SU-DHL-6 (cell line): Measurements from ENCODE around the gene NFIC.

Experiments used
- H2AFZ ChIP-seq: fragments of 200-600 bp; sonication (generic); 2 replicates; pipeline ENCODE4 v1.6.1; 2014; ENCODE audit warnings: low read depth, mild to moderate bottlenecking, moderate library complexity, mixed read lengths, antibody characterized with exemption, low read length; ENCODE audit not compliant: severe bottlenecking
- H3F3A ChIP-seq: fragments of 200-600 bp; shearing (Covaris generic); 2 replicates; pipeline ENCODE4 v1.6.0; 2016; ENCODE audit warnings: antibody characterized with exemption, mild to moderate bottlenecking; ENCODE audit not compliant: insufficient read depth
- H3K27ac ChIP-seq: fragments of 200-600 bp; sonication (generic); 2 replicates; pipeline ENCODE4 v1.5.1; 2016; ENCODE audit warnings: low read depth, mild to moderate bottlenecking, low read length, moderate library complexity, mixed read lengths
- H3K27me3 ChIP-seq: fragments of 200-600 bp; sonication (generic), shearing (Covaris generic); 2 replicates; pipeline ENCODE4 v1.6.0; 2014; ENCODE audit warnings: mild to moderate bottlenecking, low read length
- H3K36me3 ChIP-seq: fragments of 200-600 bp; sonication (generic); 2 replicates; pipeline ENCODE4 v1.6.1; 2014; ENCODE audit warnings: mild to moderate bottlenecking, low read length, mixed read lengths
- H3K4me2 ChIP-seq: fragments of 300-600, 200-600 bp; shearing (Covaris generic), sonication (generic); 2 replicates; pipeline ENCODE4 v1.6.0; 2014; ENCODE audit warnings: low read length, low read depth, mild to moderate bottlenecking; ENCODE audit not compliant: poor library complexity, severe bottlenecking
- H3K4me3 ChIP-seq: fragments of 200-600 bp; sonication (generic); 2 replicates; pipeline ENCODE4 v1.5.1; 2014; ENCODE audit warnings: antibody characterized with exemption, low read length, mild to moderate bottlenecking, mixed read lengths; ENCODE audit not compliant: insufficient read depth, poor library complexity, severe bottlenecking
- H3K79me2 ChIP-seq: fragments of 200-600 bp; sonication (generic); 2 replicates; pipeline ENCODE4 v1.6.1; 2014; ENCODE audit warnings: mild to moderate bottlenecking, low read length, moderate library complexity; ENCODE audit not compliant: insufficient read depth
- H3K9ac ChIP-seq: fragments of 200-600 bp; sonication (generic); 2 replicates; pipeline ENCODE4 v1.7.0; 2014; ENCODE audit warnings: mild to moderate bottlenecking, low read length
- H3K9me2 ChIP-seq: fragments of 200-600 bp; sonication (generic); replicated peaks from 2 replicates; pipeline ENCODE4 v1.6.1; 2014; ENCODE audit warnings: low read length; ENCODE audit not compliant: insufficient read depth
- H3K9me3 ChIP-seq: fragments of 200-600 bp; sonication (generic); 2 replicates; pipeline ENCODE4 v1.6.1; 2014; ENCODE audit warnings: low read length, mixed read lengths; ENCODE audit not compliant: insufficient read depth
- H4K20me1 ChIP-seq: fragments of 200-600 bp; sonication (generic); 2 replicates; pipeline ENCODE4 v1.6.1; 2014; ENCODE audit warnings: low read depth, mild to moderate bottlenecking, antibody characterized with exemption, low read length, moderate library complexity, mixed read lengths
- EZH2phosphoT487 ChIP-seq: fragments of 200-600 bp; sonication (generic), shearing (Covaris generic); conservative IDR thresholded peaks from 2 replicates; pipeline ENCODE4 v1.6.1; 2018; ENCODE audit warnings: mild to moderate bottlenecking, antibody characterized with exemption, low read length, moderate library complexity, mixed read lengths
- TF ChIP-seq, protein P1 (sequence below): fragments of 200-600 bp; sonication (generic); IDR thresholded peaks from one replicate; pipeline ENCODE4 v1.5.1; 2017; ENCODE audit warnings: antibody characterized with exemption, mild to moderate bottlenecking, low read length, moderate library complexity; ENCODE audit not compliant: insufficient read depth, poor library complexity, severe bottlenecking

Gene NFIC

DNA sequence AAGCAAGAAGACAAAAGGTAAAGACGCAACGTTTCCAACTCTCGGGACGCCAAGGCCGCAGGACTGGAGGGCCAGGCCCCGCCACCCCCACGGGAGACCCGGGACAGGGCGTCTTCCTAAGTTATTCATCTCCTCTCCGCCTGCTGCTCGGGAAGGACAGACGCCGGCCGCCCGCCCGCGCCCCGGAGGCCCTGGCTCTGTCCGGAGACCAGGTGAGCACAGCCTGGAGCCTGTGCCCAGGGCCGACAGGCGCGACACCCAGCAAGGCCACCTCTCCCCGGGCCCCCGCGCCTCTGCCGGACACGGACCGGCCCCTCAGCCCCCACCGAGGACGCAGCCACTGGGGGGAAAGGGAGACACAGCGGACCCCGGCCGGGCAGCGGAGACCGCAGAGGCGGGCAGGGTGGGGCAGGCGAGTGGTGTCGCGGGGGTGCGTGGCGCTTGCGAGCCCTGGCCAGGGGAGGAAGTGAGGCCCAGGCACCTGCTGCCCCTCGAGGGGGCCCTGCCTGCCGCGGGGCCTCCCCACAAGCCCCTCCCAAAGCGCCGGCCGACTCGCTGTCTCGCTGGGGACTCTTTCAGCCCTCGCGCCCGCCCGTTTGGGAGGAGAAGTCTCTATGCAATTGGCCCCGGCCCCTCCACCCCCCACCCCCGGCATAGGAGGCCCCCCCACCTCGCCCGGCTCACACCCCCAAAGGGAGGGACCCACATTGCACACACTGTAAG, 96.8 kb downstream of the NFIC start:
- no peaks in the 10 kb centered on the region for H3K9me2 ChIP-seq
- H3K79me2 ChIP-seq: no peaks in the 10 kb centered on the region
- no peaks in the 10 kb centered on the region for H3K36me3 ChIP-seq
- H3F3A ChIP-seq: no peaks in the 10 kb centered on the region
- H2AFZ ChIP-seq: no peak overlapping the region
- no peaks in the 10 kb centered on the region for H3K9me3 ChIP-seq
- no peak overlapping the region for H3K4me2 ChIP-seq
- no peak overlapping the region for H3K4me3 ChIP-seq
- H3K27me3 ChIP-seq: no peaks in the 10 kb centered on the region
- no peak overlapping the region for H3K9ac ChIP-seq
- TF ChIP-seq, protein P1, sequence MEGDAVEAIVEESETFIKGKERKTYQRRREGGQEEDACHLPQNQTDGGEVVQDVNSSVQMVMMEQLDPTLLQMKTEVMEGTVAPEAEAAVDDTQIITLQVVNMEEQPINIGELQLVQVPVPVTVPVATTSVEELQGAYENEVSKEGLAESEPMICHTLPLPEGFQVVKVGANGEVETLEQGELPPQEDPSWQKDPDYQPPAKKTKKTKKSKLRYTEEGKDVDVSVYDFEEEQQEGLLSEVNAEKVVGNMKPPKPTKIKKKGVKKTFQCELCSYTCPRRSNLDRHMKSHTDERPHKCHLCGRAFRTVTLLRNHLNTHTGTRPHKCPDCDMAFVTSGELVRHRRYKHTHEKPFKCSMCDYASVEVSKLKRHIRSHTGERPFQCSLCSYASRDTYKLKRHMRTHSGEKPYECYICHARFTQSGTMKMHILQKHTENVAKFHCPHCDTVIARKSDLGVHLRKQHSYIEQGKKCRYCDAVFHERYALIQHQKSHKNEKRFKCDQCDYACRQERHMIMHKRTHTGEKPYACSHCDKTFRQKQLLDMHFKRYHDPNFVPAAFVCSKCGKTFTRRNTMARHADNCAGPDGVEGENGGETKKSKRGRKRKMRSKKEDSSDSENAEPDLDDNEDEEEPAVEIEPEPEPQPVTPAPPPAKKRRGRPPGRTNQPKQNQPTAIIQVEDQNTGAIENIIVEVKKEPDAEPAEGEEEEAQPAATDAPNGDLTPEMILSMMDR: no peak
- TF ChIP-seq EZH2phosphoT487: no peak
- no peaks in the 10 kb centered on the region for H4K20me1 ChIP-seq
- H3K27ac ChIP-seq: no peak overlapping the region

DNA sequence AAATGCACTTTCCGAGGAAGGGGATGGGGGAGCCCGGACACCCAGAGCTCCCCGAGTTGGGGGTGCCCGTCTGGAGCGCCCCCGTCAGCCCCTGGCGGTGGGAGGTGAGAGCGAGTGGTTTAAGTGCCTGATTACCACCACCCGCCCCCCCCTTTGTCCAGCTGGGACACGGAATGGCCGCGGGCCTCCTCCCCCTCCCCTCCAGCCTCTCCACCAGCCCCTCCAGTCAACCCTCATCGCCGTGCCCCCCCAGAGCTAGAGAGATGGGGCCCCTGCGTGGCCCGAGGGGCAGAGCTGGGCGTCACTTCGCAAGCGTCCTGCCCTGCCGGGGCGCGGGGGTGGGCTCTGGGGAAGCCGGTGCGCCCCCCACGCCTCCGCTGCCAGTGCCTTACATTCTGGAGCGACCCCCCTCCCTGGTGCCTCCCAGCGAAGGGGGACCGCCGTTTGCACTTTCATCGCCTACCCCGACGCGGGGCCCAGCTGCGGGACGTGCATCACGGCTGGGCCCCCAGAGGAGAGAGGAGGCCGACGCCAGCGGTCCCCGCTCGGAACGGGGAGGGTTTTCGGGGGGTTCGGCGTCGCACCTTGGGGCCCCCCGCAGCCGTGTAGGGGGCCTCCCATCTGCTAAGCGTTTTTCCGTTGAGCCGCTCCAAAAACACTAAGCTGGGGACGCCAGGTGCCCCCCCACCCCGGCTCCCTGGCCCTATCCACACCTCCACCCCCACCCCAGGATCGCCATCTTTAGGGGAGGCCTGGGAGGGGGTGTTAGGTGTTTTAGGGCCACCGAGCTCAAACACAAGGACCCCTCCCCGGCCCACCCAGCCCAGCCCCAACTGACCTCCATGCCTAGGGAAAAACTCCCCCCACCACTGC, 97.6 kb downstream of the NFIC start:
- no peaks in the 10 kb centered on the region for H3K9me3 ChIP-seq
- no peak overlapping the region for H3K4me3 ChIP-seq
- no peaks in the 10 kb centered on the region for H3K9me2 ChIP-seq
- H4K20me1 ChIP-seq: no peaks in the 10 kb centered on the region
- H3K27ac ChIP-seq: no peak overlapping the region
- TF ChIP-seq, protein P1: no peak
- TF ChIP-seq EZH2phosphoT487: no peak
- H3F3A ChIP-seq: no peaks in the 10 kb centered on the region
- H3K27me3 ChIP-seq: no peaks in the 10 kb centered on the region
- no peaks in the 10 kb centered on the region for H3K36me3 ChIP-seq
- no peak overlapping the region for H3K4me2 ChIP-seq
- no peaks in the 10 kb centered on the region for H3K79me2 ChIP-seq
- no peak overlapping the region for H3K9ac ChIP-seq
- no peak overlapping the region for H2AFZ ChIP-seq

DNA sequence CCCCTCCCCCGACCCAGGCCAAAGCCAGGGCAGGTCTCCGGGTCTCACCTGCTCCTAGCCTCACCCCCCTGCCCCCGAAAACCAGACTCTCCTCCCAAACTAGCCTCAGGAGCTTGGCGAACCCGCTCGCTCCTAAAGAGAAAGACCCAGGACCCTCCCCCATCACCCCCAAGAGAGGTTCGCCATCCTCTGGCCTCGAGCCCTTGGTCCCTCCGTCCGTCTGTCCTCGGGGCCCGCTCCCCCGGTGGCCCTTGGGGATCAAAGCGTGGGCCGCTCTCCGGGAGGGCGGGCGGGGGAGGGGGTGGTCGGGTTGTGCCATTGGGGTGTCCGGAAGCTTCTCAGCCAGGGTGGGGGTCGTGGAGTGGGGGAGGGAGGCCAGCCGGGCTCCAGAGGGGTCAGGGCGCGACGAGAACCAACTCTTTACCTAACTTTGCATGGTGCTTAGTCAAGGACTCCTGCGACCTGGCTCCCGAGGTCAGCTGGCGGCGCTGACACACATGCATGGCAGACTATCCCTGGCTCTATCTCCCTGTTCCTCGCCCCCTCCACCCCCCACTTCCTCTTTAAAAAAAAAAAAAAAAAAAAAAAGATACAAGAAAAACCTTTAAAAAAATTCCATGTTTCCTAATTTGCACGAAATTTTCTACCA, 98.3 kb downstream of the NFIC start:
- H3K4me3 ChIP-seq: no peak overlapping the region
- H3K9me3 ChIP-seq: no peaks in the 10 kb centered on the region
- no peaks in the 10 kb centered on the region for H3K79me2 ChIP-seq
- no peaks in the 10 kb centered on the region for H3K36me3 ChIP-seq
- H3F3A ChIP-seq: no peaks in the 10 kb centered on the region
- TF ChIP-seq EZH2phosphoT487: no peak
- TF ChIP-seq, protein P1: no peak
- H4K20me1 ChIP-seq: no peaks in the 10 kb centered on the region
- H3K27me3 ChIP-seq: no peaks in the 10 kb centered on the region
- H2AFZ ChIP-seq: no peak overlapping the region
- no peak overlapping the region for H3K27ac ChIP-seq
- H3K9ac ChIP-seq: no peak overlapping the region
- no peaks in the 10 kb centered on the region for H3K9me2 ChIP-seq
- no peak overlapping the region for H3K4me2 ChIP-seq
